Large intestine (tissue), 3 donors: ENCODE results near the gene SIGLEC15. TPM values are rescaled to one million over a fixed set of nuclear protein-coding genes. Genes with fewer than 3 reads are reported as not detected.
"Not testable (repeated sequence)": the region's sequence is repeated elsewhere in the genome, so short reads cannot be mapped to it uniquely, and the experiment has no call there.

Source experiments
- DNase-seq, 2 donors: peaks; one replicate each; pipeline versions ENCODE4 v3.0.0 to v3.0.0-alpha.2; 2013
- H3K27ac ChIP-seq: one replicate; pipeline ENCODE4 v1.5.1; 2013; ENCODE audit warnings: low read length
- H3K27me3 ChIP-seq: 2 replicates; pipeline ENCODE4 v1.6.1; 2013; ENCODE audit warnings: low read length; ENCODE audit not compliant: control insufficient read depth, insufficient read depth
- H3K36me3 ChIP-seq: 2 replicates; pipeline ENCODE4 v1.6.1; 2013; ENCODE audit warnings: low read length; ENCODE audit not compliant: control insufficient read depth, insufficient read depth
- H3K4me1 ChIP-seq: one replicate; pipeline ENCODE4 v1.6.1; 2013; ENCODE audit warnings: low read length; ENCODE audit not compliant: control insufficient read depth, insufficient read depth
- H3K4me3 ChIP-seq: one replicate; pipeline ENCODE4 v1.5.1; 2013; ENCODE audit warnings: low read length
- H3K9me3 ChIP-seq: one replicate; pipeline ENCODE4 v1.6.1; 2013; ENCODE audit warnings: mild to moderate bottlenecking, low read depth, low read length, moderate library complexity; ENCODE audit not compliant: control insufficient read depth
- WGBS: methylation state at CpG from one replicate; pipeline ENCODE4 v1.1.5; 2013; ENCODE audit warnings: low lambda C conversion rate; ENCODE audit not compliant: insufficient coverage; 5-methylcytosine and 5-hydroxymethylcytosine counted together
- polyA plus RNA-seq: library from polyadenylated mRNA; unstranded; fragments of 120-200 nt; gene quantifications from one replicate; pipeline ENCODE4 v1.2.1, GENCODE V29; 2013

SIGLEC15 gene
- polyA plus RNA-seq, 1 donor: 2.0 TPM

DNA sequence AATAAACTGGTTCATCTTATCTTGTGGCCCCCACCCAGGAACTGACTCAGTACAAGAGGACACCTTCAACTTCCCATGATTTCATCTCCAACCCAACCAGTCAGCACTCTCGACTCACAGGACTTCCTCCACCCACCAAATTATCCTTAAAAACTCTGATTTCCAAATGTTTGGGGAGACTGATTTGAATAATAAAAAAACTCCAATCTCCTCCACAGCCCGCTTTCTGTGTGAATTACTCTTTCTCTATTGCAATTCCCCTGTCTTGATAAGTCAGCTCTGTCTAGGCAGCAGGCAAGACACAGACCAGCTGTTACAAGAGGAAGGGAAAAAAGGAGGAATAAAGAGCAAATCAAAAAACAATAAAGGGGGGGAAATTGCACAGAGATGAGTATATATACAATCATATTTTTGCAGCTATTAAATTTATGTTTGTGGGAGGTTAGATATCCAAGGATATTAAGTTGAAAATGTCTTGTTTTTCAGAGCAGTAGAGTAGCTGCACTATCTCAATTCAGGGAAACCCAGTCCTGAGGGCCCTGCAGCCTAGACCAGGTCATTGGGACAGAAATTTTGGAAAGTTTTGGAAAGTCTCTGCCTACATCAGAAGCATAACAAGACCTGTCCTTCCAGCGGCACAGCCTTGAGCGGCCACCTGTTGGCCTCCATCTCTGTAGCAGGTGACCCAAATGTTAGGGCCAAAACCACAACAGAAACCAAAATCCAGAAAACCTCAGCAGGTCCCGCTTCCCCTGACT is 32.8 kb upstream of the SIGLEC15 start:
- Histone ChIP-seq H3K4me1 (no peaks in the 10 kb centered on the region), H3K36me3 (no peaks in the 10 kb centered on the region), H3K9me3 (no peaks in the 10 kb centered on the region), H3K27ac (no peak overlapping the region), H3K27me3 (no peaks in the 10 kb centered on the region), H3K4me3 (no peak overlapping the region)
- WGBS: 100% methylated on average over 1 of the region's 5 CpGs
- no peak for DNase-seq

DNA sequence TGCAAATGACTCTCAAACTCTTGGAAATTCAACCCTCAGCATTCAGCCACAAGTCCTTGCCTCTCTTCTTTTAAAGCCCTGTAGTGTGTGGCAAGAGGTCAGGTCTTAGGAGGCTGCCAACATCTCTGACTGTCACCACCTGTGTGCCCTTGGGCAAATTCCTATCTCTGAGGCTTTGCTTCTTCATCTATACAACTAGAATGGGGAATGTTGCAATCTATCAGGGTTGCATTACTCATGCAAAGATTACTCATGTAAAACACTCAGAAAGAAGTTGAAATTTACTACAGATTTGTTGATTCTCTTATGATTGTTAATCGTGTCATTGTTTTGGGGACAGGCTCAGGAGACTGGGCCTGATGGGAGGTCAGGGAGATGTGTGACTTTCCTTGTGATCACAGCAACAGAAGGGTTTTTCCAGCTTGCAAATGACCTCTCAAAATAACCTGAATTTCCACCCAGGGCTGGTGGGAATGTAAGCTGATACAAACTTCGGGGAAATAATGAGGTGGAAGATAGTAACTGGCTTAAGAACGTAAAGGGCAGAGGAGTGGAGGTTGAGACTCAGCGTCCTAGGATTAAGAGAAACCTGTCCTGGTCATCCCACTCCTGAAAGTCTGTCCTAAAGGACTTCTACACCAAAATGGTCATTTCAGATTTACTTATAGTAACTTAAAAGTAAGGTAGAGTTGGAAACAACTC is 32.1 kb upstream of the SIGLEC15 start:
- Histone ChIP-seq H3K27ac (no peak overlapping the region), H3K27me3 (no peaks in the 10 kb centered on the region), H3K36me3 (no peaks in the 10 kb centered on the region), H3K4me3 (no peak overlapping the region), H3K9me3 (no peaks in the 10 kb centered on the region), H3K4me1 (no peaks in the 10 kb centered on the region)
- DNase-seq: no peak
- 40% methylated on average over 2 of the region's 4 CpGs for WGBS

DNA sequence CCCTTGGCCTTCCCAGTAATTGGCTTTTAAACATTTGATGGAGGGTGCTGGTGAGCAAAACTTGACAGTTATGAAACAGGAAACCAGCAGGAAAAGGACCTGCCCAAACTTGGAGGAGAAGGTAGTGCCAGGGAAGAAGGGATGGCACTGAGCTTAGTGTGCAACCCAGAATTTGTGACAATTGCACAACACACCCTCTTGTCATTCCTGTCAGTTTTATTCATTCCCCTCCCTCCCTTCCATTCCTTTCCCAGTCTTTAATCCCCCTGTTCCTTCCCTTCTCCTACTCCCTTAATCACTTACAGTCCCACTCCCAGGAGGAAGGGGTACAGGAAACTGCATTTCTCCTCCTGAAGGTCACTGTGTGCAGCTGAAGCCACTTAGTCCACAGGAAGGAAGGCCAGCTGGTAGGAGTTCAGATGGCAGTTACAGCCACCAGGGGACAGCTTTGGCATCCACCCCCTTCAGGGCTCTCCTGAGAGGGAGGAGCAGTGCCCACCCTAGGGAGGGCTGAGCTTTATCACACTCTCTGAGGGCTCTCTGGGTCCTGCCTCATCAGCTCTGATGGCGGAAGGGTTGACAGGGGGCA is 24.0 kb upstream of the SIGLEC15 start:
- no peak for DNase-seq
- H3K27ac ChIP-seq: no peak overlapping the region
- no peaks in the 10 kb centered on the region for H3K27me3 ChIP-seq
- H3K4me1 ChIP-seq: peaks cover 3% of the 10 kb centered on the region
- WGBS: no CpG with 5 or more reads among the region's 1 CpG
- H3K9me3 ChIP-seq: peaks cover 6% of the 10 kb centered on the region
- H3K36me3 ChIP-seq: no peaks in the 10 kb centered on the region
- no peak overlapping the region for H3K4me3 ChIP-seq

DNA sequence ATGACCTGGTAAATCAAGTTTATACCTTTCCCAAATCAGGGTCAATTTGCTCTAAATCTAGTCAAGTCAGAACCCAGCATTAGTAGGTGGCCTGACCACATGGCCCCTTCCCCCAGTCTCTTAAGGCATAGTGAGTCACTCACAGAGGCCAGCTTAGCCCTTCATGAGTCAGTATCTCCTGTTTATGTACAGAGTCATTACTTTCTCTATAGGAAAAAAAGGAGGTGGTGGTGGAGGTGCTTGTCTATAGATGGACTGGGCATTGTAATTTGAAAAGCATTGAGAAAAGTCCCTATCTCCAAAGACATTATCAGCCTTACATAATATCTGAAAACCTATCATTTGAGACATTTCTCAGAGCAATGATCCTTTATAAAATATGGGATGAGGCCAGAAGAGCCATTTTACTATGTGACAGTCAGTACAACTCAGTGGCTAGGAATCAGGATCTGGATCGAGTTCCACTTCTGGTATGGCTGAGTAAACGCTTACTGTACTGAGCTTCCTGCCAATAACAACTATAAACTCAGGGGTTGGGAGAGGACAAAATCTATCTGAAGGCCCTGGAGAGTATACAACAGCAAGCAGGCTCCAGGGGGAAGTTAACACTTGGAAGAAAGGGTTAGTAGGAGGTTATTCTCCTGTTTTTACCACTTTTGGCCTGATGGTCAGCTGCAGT is 22.5 kb upstream of the SIGLEC15 start:
- H3K9me3 ChIP-seq: peaks cover 6% of the 10 kb centered on the region
- WGBS: no CpG with 5 or more reads among the region's 2 CpGs
- DNase-seq: no peak
- H3K4me1 ChIP-seq: peaks cover 13% of the 10 kb centered on the region
- no peaks in the 10 kb centered on the region for H3K27me3 ChIP-seq
- no peak overlapping the region for H3K27ac ChIP-seq
- no peaks in the 10 kb centered on the region for H3K36me3 ChIP-seq
- H3K4me3 ChIP-seq: no peak overlapping the region

DNA sequence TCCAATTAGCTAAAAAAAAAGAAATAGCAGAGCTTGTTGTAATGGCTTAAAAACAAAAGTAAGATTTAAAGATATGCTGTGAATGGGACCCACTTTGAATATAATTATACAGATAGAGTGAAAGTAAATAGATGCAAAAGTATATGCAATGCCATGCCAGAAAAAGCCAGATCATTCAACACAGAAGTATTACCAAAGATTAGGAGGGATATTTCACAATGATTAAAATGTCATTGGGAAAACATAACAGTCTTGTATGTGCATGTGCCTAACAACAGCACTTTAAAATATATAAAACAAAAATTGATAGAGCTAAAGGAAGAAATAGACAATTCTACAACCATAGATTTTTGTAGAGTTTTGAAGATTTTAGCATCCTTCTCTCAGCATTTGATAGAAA is 19.9 kb upstream of the SIGLEC15 start:
- H3K27me3 ChIP-seq: no peaks in the 10 kb centered on the region
- no peaks in the 10 kb centered on the region for H3K36me3 ChIP-seq

DNA sequence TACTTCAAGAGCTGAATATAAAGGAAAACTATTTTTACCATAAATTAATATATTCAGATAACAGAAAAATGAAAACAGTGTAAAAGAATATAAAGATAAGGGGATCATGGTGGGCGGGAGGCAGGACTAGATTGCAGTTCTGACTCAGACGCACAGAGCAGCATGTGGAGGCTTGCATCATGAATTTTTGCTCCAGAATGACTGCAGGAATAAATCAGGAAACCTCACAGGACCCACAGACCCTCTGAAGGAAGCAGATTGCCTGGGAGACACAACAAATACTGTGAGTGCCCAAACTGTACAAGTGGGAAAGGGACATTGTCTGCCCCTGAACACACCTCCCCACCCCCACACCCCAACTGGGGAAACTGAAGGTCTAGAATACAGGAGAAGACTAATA is 19.2 kb upstream of the SIGLEC15 start:
- Histone ChIP-seq H3K4me1 (peaks cover 13% of the 10 kb centered on the region), H3K36me3 (no peaks in the 10 kb centered on the region), H3K9me3 (peaks cover 6% of the 10 kb centered on the region), H3K27ac (peak overlapping the region; percentile 54), H3K27me3 (no peaks in the 10 kb centered on the region), H3K4me3 (no peak overlapping the region)
- no CpG with 5 or more reads among the region's 2 CpGs for whole genome bisulfite sequencing
- DNase-seq: peak in 1 of 2 donors; percentile 30

More for the DNA sequence above, 19.9 kb upstream of the SIGLEC15 start:
- peaks cover 13% of the 10 kb centered on the region for H3K4me1 ChIP-seq
- H3K4me3 ChIP-seq: no peak overlapping the region
- DNase-seq: no peak
- peaks cover 6% of the 10 kb centered on the region for H3K9me3 ChIP-seq
- no peak overlapping the region for H3K27ac ChIP-seq

DNA sequence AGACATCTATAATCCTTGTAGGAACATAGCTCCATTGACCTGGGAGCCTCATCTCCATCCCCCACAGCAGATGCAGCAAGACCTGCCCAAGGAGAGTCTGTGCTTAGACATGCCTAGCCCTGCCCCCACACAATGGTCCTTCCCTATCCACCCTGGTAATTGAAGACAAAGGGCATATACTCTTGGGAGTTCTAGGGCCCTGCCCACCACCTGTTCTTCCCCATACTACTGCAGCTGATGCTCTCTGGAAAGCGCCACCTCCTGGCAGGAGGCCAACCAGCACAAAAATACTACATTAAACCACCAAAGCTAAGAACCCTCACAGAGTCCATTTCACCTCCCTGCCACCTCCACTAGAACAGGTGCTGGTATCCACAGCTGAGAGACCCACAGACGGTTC is 18.3 kb upstream of the SIGLEC15 start:
- no CpG with 5 or more reads among the region's 2 CpGs for WGBS
- H3K4me3 ChIP-seq, H3K36me3 ChIP-seq, H3K27me3 ChIP-seq, H3K9me3 ChIP-seq: not testable (repeated sequence)
- peak; percentile 56 to 78 for DNase-seq
- H3K27ac ChIP-seq: peak overlapping the region; percentile 54
- peaks cover 13% of the 10 kb centered on the region for H3K4me1 ChIP-seq

DNA sequence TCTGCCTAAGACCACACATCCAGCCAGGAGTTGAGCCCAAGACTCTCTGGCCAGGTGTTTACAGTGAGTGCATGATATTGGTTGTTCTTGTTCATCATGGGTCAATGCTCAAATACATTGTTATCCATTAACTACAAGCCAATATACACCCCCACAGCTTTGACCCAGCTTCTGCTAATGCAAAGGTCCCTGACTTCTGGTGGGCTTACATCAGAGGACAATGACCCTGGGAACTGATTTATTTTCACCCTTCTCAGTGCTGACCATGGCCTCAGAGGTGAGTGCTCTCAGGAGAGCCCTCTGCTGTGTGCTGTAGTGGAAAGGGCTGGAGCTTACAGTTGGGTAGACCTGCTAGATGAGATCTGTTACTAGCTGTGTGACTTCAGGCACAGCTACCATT is 10.7 kb upstream of the SIGLEC15 start:
- H3K36me3 ChIP-seq, H3K4me3 ChIP-seq, H3K4me1 ChIP-seq, H3K27ac ChIP-seq, H3K9me3 ChIP-seq, DNase-seq, H3K27me3 ChIP-seq: not testable (repeated sequence)

DNA sequence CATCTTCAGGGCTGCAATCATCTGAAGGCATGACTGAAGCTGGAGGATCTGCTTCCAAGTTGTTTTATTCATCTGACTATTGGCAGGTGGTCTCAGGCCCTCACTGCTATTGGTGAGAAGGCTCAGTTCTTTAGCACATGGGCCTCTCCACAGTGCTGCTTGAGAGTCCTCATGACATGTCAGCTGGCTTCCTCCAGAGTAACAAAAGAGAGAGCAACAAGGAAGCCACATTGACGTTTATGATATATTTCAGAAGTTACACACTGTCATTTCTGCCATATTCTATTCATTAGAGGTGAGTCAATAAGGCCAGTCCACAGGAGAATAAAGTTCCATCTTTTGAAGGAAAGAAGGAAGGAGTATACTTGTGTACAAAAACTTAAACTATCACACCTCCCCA is 7.9 kb upstream of the SIGLEC15 start:
- H3K4me1 ChIP-seq: no peaks in the 10 kb centered on the region
- no peaks in the 10 kb centered on the region for H3K27me3 ChIP-seq
- H3K36me3 ChIP-seq: no peaks in the 10 kb centered on the region
- no peak overlapping the region for H3K4me3 ChIP-seq
- no peak overlapping the region for H3K27ac ChIP-seq
- no peak for DNase-seq
- H3K9me3 ChIP-seq: no peaks in the 10 kb centered on the region
- WGBS: no CpG with 5 or more reads among the region's 1 CpG

DNA sequence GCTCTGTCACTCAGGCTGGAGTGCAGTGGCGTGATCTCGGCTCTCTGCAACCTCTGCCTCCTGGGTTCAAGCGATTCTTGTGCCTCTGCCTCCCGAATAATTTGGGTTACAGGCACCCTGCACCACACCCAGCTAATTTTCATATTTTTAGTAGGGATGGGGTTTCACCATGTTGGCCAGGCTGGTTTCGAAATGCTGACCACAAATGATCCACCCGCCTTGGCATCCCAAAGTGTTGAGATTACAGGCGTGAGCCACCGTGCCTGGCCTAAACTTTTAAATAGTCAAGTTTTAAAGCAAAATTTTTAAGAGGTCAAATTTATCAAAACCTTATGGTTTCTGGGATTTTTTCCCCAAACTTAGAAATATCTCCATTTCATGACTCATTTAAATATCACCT is 6.7 kb upstream of the SIGLEC15 start:
- WGBS: no CpG with 5 or more reads among the region's 8 CpGs
- not testable (repeated sequence) for H3K27ac ChIP-seq, H3K36me3 ChIP-seq, H3K27me3 ChIP-seq, H3K4me1 ChIP-seq, DNase-seq, H3K9me3 ChIP-seq, H3K4me3 ChIP-seq
